Medulla oblongata (tissue), 1 donor: ENCODE data around the gene PSMD5.
"Not testable (repeated sequence)": the region's sequence is repeated elsewhere in the genome, so short reads cannot be mapped to it uniquely, and the experiment has no call there.

ENCODE experiments used
- DNase-seq: peaks from one replicate; pipeline ENCODE4 v3.0.0-alpha.2; 2015; ENCODE audit errors: extremely low spot score

The PSMD5 gene

GRCh38 chr9:120807607-120808379 is 34.9 kb downstream of the PSMD5 start:
- DNase-seq: no peak

GRCh38 chr9:120804784-120805363 is 37.8 kb downstream of the PSMD5 start:
- not testable (repeated sequence) for DNase-seq

- no peak for DNase-seq
Observed at GRCh38 chr9:120801441-120801840, 41.3 kb downstream of the PSMD5 start.

GRCh38 chr9:120792898-120793765 is 49.6 kb downstream of the PSMD5 start, which contains the start of gene FBXW2:
FBXW2 (minus strand) TSS chr9:120793416; CDS start chr9:120788258, 5,158 bp downstream.
- DNase-seq: peak; percentile 93

- DNase-seq: no peak
Observed at GRCh38 chr9:120791161-120791560, 51.6 kb downstream of the PSMD5 start.

- no peak for DNase-seq
Observed at GRCh38 chr9:120787933-120788332, 54.8 kb downstream of the PSMD5 start.

- DNase-seq: no peak
Observed at GRCh38 chr9:120783602-120784047, 59.1 kb downstream of the PSMD5 start.

GRCh38 chr9:120781236-120781635 is 61.5 kb downstream of the PSMD5 start:
- DNase-seq: no peak

GRCh38 chr9:120780367-120780766 is 62.4 kb downstream of the PSMD5 start:
- no peak for DNase-seq

- no peak for DNase-seq
Observed at GRCh38 chr9:120779227-120779626, 63.5 kb downstream of the PSMD5 start.

- DNase-seq: no peak
Observed at GRCh38 chr9:120778758-120779157, 64.0 kb downstream of the PSMD5 start.

GRCh38 chr9:120777229-120777628 is 65.5 kb downstream of the PSMD5 start:
- no peak for DNase-seq

- no peak for DNase-seq
Observed at GRCh38 chr9:120776788-120777187, 65.9 kb downstream of the PSMD5 start.

GRCh38 chr9:120775859-120776258 is 66.9 kb downstream of the PSMD5 start:
- no peak for DNase-seq

GRCh38 chr9:120774719-120775118 is 68.0 kb downstream of the PSMD5 start:
- no peak for DNase-seq

- DNase-seq: no peak
Observed at GRCh38 chr9:120773256-120773655, 69.5 kb downstream of the PSMD5 start.

GRCh38 chr9:120770931-120771330 is 71.8 kb downstream of the PSMD5 start:
- no peak for DNase-seq

GRCh38 chr9:120768886-120769285 is 73.8 kb downstream of the PSMD5 start:
- DNase-seq: no peak

GRCh38 chr9:120768247-120768646 is 74.5 kb downstream of the PSMD5 start:
- no peak for DNase-seq

GRCh38 chr9:120767451-120767850 is 75.3 kb downstream of the PSMD5 start:
- DNase-seq: no peak
